MCF 10A (cell line): Measurements from ENCODE around the gene CTAGE15. TPM values are rescaled to one million over a fixed set of nuclear protein-coding genes. Genes with fewer than 3 reads are reported as not detected.
"Not testable (repeated sequence)": the region's sequence is repeated elsewhere in the genome, so short reads cannot be mapped to it uniquely, and the experiment has no call there.

ENCODE experiments used
- BruUV-seq: library from RNA; stranded (reverse); fragments of 400-500 nt; replicated peaks from 2 replicates; lab custom pipeline; 2021; lab: Mats Ljungman, UMichigan
- CTCF ChIA-PET: fragments of 300-600 bp; sonication (Branson Sonifier 250); formaldehyde crosslinking; extraction: SDS; loops from one replicate; lab custom pipeline; 2021; ENCODE audit warnings: antibody characterized with exemption, inconsistent platforms; lab: Yijun Ruan, JAX
- POLR2A ChIA-PET: fragments of 300-600, 350-650 bp; sonication (Branson Sonifier 250); formaldehyde crosslinking; extraction: SDS; loops from one replicate; lab custom pipeline; 2020; ENCODE audit warnings: antibody characterized with exemption, inconsistent platforms; lab: Yijun Ruan, JAX
- DNase-seq: peaks from one replicate; pipeline ENCODE4 v3.0.0-alpha.2; 2018; ENCODE audit not compliant: unreplicated experiment
- H3K27ac Mint-ChIP-seq: one replicate; pipeline ENCODE4 v1.8.0; 2022; ENCODE audit warnings: mild to moderate bottlenecking, low read depth, mixed read lengths; ENCODE audit not compliant: unreplicated experiment
- H3K27me3 Mint-ChIP-seq: one replicate; pipeline ENCODE4 v1.8.0; 2022; ENCODE audit warnings: mixed read lengths; ENCODE audit not compliant: insufficient read depth, unreplicated experiment
- H3K36me3 Mint-ChIP-seq: one replicate; pipeline ENCODE4 v1.8.0; 2022; ENCODE audit warnings: mild to moderate bottlenecking, moderate library complexity, mixed read lengths; ENCODE audit not compliant: insufficient read depth, unreplicated experiment
- H3K4me1 Mint-ChIP-seq: one replicate; pipeline ENCODE4 v1.8.0; 2022; ENCODE audit warnings: mixed read lengths; ENCODE audit not compliant: insufficient read depth, unreplicated experiment
- H3K4me3 Mint-ChIP-seq: one replicate; pipeline ENCODE4 v1.8.0; 2022; ENCODE audit warnings: mild to moderate bottlenecking, moderate library complexity, mixed read lengths; ENCODE audit not compliant: unreplicated experiment
- H3K9me3 Mint-ChIP-seq: one replicate; pipeline ENCODE4 v1.8.0; 2022; ENCODE audit warnings: mixed read lengths; ENCODE audit not compliant: unreplicated experiment
- intact Hi-C: fragments of 100-400 bp; cut with micrococcal nuclease; formaldehyde crosslinking; loops from 2 replicates; pipeline ENCODE4 v1.14.1; 2022
- total RNA-seq: library from RNA; stranded (reverse); gene quantifications from 2 replicates; pipeline ENCODE4 v1.2.3, GENCODE V29; 2022
- TF ChIP-seq, protein P1 (sequence below): fragments of 200-600 bp; IDR thresholded peaks from one replicate; pipeline ENCODE4 v1.8.0; 2022; ENCODE audit warnings: antibody characterized with exemption, mild to moderate bottlenecking; ENCODE audit not compliant: unreplicated experiment

Gene CTAGE15
- total RNA-seq, 1 experiment from 2014 or later = 2.8 TPM

DNA sequence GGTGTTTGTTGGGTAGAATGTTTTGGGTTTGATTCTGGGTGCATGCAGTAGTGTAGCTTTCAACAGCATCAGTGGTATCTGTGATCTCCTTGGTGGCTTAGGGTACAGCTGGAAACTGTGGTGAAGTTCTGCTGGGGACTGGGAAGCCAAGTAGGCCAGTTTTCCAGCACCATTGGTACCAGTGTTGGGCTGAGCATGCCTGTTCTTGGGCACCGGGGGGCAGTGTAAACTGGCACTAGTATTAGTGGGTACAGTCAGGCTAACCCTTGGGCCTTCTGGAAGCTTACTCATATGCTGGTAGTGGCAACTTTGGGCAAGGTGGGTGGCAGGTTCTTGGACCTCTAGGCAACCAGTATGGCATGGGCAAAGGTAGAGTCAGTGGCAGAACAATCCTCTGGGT lies 15.6 kb upstream of the CTAGE15 start:
- BruUV-seq, intact Hi-C loops, H3K27me3 Mint-ChIP-seq, POLR2A ChIA-PET, H3K4me1 Mint-ChIP-seq, CTCF ChIA-PET, H3K36me3 Mint-ChIP-seq, H3K9me3 Mint-ChIP-seq, H3K27ac Mint-ChIP-seq, DNase-seq, H3K4me3 Mint-ChIP-seq: not testable (repeated sequence)

DNA sequence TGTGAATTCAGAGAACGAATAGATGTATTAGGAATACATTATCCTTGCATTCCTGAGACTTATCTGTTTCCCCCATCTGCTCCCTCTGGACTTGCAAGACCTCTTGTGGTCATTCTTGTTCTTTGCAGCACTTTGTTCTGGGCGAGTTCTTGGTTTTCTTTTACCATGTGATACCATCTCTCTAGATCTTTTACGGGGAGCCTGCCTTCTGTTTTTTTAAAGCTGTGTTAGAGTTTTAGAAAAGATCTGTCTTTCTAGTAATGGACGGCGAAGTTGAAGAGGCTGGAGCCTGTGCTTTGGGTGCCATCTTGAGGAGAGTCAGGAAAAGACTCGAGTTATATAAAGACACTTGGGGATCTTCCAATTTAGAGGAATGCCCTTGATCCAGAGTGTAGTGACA lies 8.3 kb upstream of the CTAGE15 start:
- BruUV-seq, POLR2A ChIA-PET, H3K27ac Mint-ChIP-seq, H3K36me3 Mint-ChIP-seq, H3K9me3 Mint-ChIP-seq, intact Hi-C loops, H3K4me1 Mint-ChIP-seq, DNase-seq, CTCF ChIA-PET, H3K4me3 Mint-ChIP-seq: not testable (repeated sequence)
- peaks cover 11% of the 10 kb centered on the region for H3K27me3 Mint-ChIP-seq
- TF ChIP-seq, protein P1, sequence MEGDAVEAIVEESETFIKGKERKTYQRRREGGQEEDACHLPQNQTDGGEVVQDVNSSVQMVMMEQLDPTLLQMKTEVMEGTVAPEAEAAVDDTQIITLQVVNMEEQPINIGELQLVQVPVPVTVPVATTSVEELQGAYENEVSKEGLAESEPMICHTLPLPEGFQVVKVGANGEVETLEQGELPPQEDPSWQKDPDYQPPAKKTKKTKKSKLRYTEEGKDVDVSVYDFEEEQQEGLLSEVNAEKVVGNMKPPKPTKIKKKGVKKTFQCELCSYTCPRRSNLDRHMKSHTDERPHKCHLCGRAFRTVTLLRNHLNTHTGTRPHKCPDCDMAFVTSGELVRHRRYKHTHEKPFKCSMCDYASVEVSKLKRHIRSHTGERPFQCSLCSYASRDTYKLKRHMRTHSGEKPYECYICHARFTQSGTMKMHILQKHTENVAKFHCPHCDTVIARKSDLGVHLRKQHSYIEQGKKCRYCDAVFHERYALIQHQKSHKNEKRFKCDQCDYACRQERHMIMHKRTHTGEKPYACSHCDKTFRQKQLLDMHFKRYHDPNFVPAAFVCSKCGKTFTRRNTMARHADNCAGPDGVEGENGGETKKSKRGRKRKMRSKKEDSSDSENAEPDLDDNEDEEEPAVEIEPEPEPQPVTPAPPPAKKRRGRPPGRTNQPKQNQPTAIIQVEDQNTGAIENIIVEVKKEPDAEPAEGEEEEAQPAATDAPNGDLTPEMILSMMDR = peak; percentile 10

DNA sequence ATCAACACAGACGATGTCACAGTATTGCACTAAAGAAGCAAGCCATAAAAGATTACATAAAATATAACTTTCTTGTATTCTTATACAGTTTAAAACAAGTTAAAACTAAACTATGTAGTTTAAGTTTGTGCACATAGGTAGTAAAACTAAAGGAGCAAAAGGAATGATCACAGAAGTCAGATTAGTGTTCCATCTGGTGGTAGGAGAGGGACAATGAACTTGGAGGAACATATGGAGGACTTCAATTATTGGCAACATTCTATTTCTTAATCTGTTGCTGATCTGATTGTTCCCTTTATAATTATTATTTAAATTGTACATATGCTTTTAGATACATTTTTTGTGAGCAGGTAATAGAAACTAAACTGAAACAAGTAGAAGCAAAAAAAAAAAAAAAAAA lies 5.6 kb upstream of the CTAGE15 start:
- H3K4me3 Mint-ChIP-seq, intact Hi-C loops, H3K36me3 Mint-ChIP-seq, H3K9me3 Mint-ChIP-seq, DNase-seq, BruUV-seq, H3K27ac Mint-ChIP-seq, CTCF ChIA-PET, H3K4me1 Mint-ChIP-seq, POLR2A ChIA-PET: not testable (repeated sequence)
- peaks cover 11% of the 10 kb centered on the region for H3K27me3 Mint-ChIP-seq

DNA sequence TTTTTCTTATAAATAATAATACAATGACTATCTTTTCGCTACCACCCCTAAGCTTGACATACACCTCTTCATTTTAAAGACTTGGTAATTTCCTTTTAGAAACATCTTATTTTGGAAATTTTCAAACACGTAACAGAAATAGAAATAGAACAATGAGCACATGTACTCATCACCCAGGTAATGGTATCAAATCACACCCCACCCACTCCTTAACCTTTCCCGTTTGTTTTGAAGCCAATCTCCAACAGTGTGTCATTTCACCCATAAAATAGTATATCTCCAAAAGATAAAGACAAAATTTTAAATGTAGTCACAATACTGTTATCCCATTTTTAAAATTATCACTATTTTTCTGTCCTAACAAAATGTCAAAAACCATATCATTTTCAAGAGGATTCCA lies 16.6 kb downstream of the CTAGE15 start:
- H3K4me1 Mint-ChIP-seq, BruUV-seq, intact Hi-C loops, POLR2A ChIA-PET, H3K27me3 Mint-ChIP-seq, H3K4me3 Mint-ChIP-seq, H3K36me3 Mint-ChIP-seq, CTCF ChIA-PET, DNase-seq, H3K27ac Mint-ChIP-seq, H3K9me3 Mint-ChIP-seq: not testable (repeated sequence)

- H3K27ac Mint-ChIP-seq, CTCF ChIA-PET, H3K9me3 Mint-ChIP-seq, BruUV-seq, H3K4me1 Mint-ChIP-seq, DNase-seq, H3K4me3 Mint-ChIP-seq, H3K27me3 Mint-ChIP-seq, intact Hi-C loops, H3K36me3 Mint-ChIP-seq, POLR2A ChIA-PET: not testable (repeated sequence)
Measured at GRCh38 chr7:143589897-143590296, 18.3 kb downstream of the CTAGE15 start.

DNA sequence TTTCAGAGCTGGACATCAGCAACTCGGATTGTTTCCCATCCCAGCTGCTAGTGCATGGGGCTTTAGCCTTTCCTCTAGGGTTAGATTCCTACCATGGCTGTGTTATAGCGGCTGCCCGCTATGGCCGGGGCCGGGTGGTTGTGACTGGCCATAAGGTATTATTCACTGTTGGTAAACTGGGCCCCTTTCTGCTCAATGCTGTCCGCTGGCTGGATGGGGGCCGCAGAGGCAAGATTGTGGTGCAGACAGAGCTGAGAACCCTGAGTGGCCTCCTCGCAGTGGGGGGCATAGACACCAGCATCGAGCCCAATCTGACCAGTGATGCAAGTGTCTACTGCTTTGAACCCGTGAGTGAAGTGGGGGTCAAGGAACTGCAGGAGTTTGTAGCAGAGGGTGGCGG lies 26.5 kb downstream of the CTAGE15 start:
- POLR2A ChIA-PET, intact Hi-C loops, CTCF ChIA-PET, H3K27ac Mint-ChIP-seq, H3K27me3 Mint-ChIP-seq, H3K9me3 Mint-ChIP-seq, H3K4me3 Mint-ChIP-seq, DNase-seq, H3K36me3 Mint-ChIP-seq, H3K4me1 Mint-ChIP-seq: not testable (repeated sequence)
- TSS peak; percentile 59 for BruUV-seq

GRCh38 chr7:143603549-143603948 lies 31.9 kb downstream of the CTAGE15 start:
- POLR2A ChIA-PET, H3K9me3 Mint-ChIP-seq, H3K4me1 Mint-ChIP-seq, DNase-seq, intact Hi-C loops, BruUV-seq, H3K27me3 Mint-ChIP-seq, H3K27ac Mint-ChIP-seq, H3K36me3 Mint-ChIP-seq, CTCF ChIA-PET, H3K4me3 Mint-ChIP-seq: not testable (repeated sequence)

DNA sequence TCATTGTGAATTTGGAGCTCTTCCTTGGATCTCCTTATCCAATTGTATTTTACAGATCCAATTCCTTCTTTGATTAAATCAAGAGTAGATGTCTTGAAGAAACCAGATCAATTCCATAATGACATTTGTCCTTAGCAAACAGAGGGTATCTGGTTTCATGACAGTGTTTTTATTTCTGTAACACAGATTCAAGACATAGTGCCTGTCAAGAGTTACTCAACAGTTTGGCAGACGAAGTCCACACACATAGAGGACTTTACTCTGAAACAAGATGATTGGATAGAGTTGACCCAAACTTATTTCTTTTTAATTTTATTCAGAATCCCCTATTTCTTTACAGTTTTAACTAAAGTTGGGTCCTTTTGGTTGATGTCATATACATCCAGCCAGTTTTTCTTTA lies 34.5 kb downstream of the CTAGE15 start:
- BruUV-seq, DNase-seq, POLR2A ChIA-PET, H3K9me3 Mint-ChIP-seq, H3K36me3 Mint-ChIP-seq, H3K27ac Mint-ChIP-seq, intact Hi-C loops, H3K27me3 Mint-ChIP-seq, H3K4me3 Mint-ChIP-seq, H3K4me1 Mint-ChIP-seq, CTCF ChIA-PET: not testable (repeated sequence)

DNA sequence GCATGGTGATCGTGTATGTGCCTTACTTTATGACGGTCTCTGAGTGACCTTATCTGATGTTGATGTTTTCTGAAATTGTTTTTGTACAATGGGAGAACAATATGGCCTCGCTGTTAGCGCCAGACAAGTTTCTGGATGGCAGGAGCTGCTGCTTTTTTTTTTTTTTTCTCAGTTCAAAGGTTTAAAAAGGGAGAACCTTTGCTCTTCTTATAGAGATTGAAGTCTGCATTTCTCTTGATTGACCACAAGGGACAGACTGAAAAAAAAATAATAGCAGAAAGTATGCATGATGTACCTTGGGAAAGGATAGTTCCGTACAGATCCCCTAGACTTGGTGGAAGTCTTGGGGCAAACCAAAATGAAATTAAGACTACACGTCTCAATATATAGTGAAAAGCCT lies 43.9 kb downstream of the CTAGE15 start:
- H3K9me3 Mint-ChIP-seq, H3K4me1 Mint-ChIP-seq, BruUV-seq, POLR2A ChIA-PET, H3K27me3 Mint-ChIP-seq, H3K36me3 Mint-ChIP-seq, H3K27ac Mint-ChIP-seq, H3K4me3 Mint-ChIP-seq, intact Hi-C loops, CTCF ChIA-PET, DNase-seq: not testable (repeated sequence)
